Mucosa of gallbladder (tissue), 1 donor: ENCODE measurements around the gene APOBEC3G. TPM values are rescaled to one million over a fixed set of nuclear protein-coding genes. Genes with fewer than 3 reads are reported as not detected.
"Not testable (repeated sequence)": the region's sequence is repeated elsewhere in the genome, so short reads cannot be mapped to it uniquely, and the experiment has no call there.

Experiments
- DNase-seq: peaks from one replicate; pipeline ENCODE4 v3.0.0-alpha.2; 2020; ENCODE audit warnings: low spot score
- total RNA-seq: library from RNA; stranded (reverse); gene quantifications from one replicate; pipeline ENCODE4 v1.2.1, GENCODE V29; 2021
- donor health status: DM: no; HTN: no; CAD: no.

The APOBEC3G gene
- total RNA-seq, 1 donor from 2014 or later = 7.7 TPM

DNA sequence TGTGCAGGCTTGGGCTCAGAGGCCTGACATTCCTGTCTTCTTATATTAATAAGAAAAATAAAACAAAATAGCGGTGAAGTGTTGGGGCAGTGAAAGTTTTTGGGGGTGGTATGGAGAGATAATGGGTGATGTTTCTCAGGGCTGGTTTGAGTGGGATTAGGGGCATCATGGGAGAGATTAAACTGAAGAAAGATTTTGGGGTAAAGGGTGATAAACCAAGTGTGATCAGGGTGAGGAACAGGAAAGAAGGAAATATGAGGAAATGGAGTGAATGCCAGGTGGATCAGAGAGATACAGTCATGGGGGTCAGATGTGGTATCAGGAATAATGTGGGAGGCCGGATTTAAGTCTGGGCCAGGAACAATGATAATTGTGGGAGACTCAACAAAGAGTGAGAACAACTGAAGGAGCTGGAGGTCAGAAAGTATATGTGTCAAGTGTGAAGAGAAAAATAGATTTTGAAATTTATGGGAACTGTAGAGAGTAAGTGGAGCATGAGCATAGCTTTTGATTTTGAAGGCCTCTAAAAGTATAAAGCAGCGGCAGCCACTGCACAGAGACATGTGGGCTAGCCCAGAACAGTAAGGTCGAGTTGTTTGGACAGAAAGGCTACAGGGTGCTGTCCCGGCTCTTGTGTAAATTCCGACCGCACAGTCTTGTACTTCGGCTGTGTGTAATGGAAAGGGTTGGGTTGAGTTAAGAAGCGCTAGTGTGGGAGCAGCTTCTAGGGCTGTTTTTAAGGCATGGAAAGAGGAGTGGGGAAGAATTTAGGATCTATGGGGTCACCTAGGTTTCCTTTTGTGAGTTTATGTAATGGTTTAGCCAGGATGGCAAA, 10.4 kb upstream of the APOBEC3G start:
- DNase-seq = not testable (repeated sequence)

GRCh38 chr22:39068033-39068785, 8.9 kb upstream of the APOBEC3G start:
- no peak for DNase-seq

- no peak for DNase-seq
Measured at GRCh38 chr22:39070186-39070585, 6.9 kb upstream of the APOBEC3G start.

- DNase-seq = not testable (repeated sequence)
Measured at GRCh38 chr22:39072581-39072981, 4.5 kb upstream of the APOBEC3G start.

GRCh38 chr22:39073981-39074380, 3.1 kb upstream of the APOBEC3G start:
- DNase-seq = no peak

- DNase-seq = not testable (repeated sequence)
Measured at GRCh38 chr22:39076155-39077025, 685 bp upstream of the APOBEC3G start.

GRCh38 chr22:39077912-39078311, 837 bp downstream of the APOBEC3G start:
- DNase-seq = not testable (repeated sequence)

DNA sequence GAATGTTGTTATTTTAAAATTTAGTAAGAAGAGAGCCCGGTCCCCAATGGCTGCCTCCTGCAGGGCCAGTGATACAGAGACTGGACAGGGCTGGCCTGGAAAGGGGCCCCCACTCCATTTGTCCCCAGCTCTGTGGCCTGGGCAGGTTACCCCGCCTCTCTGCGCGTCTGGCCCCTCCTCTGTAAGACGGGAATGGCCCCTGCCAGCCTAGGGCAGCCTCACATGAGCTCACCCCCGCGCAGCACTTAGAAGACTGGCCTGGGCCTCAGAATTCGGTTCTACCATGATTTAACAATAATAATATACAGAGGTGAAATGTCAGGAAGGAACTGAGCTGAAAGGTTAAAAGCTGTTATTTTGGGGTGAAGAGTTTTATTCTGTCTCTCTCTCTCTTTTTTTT, 1.3 kb downstream of the APOBEC3G start:
- DNase-seq = no peak

- DNase-seq = not testable (repeated sequence)
Measured at GRCh38 chr22:39079054-39079637, 2.1 kb downstream of the APOBEC3G start.

GRCh38 chr22:39080052-39080762, 3.1 kb downstream of the APOBEC3G start:
- DNase-seq = no peak

- no peak for DNase-seq
Measured at GRCh38 chr22:39081016-39081415, 3.9 kb downstream of the APOBEC3G start.

GRCh38 chr22:39081598-39081997, 4.5 kb downstream of the APOBEC3G start:
- DNase-seq = no peak

GRCh38 chr22:39083212-39084165, 6.4 kb downstream of the APOBEC3G start:
- no peak for DNase-seq

GRCh38 chr22:39084666-39085065, 7.6 kb downstream of the APOBEC3G start:
- DNase-seq = no peak

DNA sequence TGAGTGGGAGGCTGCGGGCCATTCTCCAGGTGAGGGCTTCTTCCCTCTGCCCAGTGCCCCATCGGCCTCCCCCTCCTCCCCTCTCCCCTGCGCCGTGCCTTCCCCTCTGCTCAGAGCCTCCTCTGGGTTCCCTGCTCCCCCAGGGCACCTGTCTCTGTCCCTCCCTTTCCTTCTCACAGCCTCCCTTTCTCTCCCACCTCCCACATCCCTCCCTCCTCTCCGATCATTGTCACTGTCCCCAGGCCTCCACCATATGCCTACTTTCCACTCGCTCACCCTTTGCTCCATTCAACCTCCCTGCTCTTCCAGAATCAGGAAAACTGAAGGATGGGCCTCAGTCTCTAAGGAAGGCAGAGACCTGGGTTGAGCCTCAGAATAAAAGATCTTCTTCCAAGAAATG, 10.0 kb downstream of the APOBEC3G start:
- no peak for DNase-seq

- no peak for DNase-seq
Measured at GRCh38 chr22:39087881-39088684, 11.0 kb downstream of the APOBEC3G start.

- no peak for DNase-seq
Measured at GRCh38 chr22:39088685-39089032, 11.6 kb downstream of the APOBEC3G start.

GRCh38 chr22:39089928-39090327, 12.9 kb downstream of the APOBEC3G start:
- DNase-seq = no peak
